ENCODE results near the gene MAS1L. TPM values are rescaled to one million over a fixed set of nuclear protein-coding genes. Genes with fewer than 3 reads are reported as not detected.
"Not testable (repeated sequence)": the region's sequence is repeated elsewhere in the genome, so short reads cannot be mapped to it uniquely, and the experiment has no call there.

The MAS1L gene
- polyA plus RNA-seq, 5 donors = not detected

GRCh38 chr6:29483735-29484134 is 4.0 kb downstream of the MAS1L start:
- no peak for DNase-seq

DNA sequence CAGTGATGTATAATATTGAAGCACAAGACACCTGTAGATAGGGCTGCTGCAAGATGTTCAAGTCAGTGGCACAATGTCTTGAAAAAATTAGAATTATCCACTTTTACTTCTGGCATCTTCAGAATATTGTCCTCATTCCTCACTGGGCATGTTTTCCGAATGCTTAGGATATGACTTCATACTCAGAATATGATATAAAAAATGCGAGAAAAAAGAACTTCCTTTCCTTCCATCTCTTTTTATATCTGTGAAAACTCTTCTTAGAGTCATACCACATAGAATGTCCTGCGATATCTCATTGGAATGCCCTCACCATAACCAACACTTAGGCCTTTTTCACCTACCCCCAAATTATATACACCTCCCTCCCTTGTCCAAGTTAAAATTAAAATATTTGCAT is 4.6 kb downstream of the MAS1L start:
- no peak for DNase-seq

DNA sequence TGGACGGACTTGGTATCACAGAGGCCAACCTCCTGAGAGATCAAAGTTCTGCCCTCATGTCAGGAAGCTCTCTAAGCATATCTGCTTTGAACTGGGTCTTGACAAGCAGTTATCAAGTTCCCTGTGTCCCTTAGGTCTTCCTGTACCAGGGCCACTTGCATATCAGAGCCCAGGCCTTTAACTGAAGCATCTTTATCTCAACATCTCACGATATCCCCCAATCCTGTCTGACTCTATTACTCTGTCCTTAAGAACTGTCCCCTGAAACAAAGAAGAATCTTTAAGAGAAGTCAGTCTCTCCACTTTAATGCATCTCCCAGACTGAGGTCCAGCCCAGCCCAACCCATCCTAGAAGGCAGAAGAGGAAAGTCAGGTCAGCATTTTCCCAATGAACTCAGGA is 8.2 kb downstream of the MAS1L start:
- no peak for DNase-seq

GRCh38 chr6:29478740-29479139 is 9.0 kb downstream of the MAS1L start:
- no peak for DNase-seq

GRCh38 chr6:29477923-29478450 is 9.8 kb downstream of the MAS1L start:
- no peak for DNase-seq

- DNase-seq = no peak
Measured at GRCh38 chr6:29474996-29475395, 12.8 kb downstream of the MAS1L start.

DNA sequence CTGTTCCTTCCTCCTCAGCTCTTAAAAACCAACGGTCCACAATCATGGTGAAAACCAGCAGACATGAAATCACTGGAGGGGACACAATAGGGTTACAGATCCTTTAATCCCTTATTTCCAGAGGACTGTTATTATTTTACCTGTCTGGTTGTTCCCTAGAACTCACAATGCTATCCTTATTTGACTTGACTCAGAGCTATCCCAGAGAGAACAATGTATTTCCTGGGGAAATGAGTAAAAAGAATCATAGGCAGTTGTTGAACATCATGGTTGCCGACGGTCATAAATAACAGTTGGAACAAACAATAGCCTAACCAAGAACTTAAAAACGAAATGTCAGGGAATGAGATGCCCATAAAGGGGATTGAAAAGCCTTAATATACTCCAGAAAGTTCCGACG is 21.5 kb downstream of the MAS1L start:
- no peak for DNase-seq

DNA sequence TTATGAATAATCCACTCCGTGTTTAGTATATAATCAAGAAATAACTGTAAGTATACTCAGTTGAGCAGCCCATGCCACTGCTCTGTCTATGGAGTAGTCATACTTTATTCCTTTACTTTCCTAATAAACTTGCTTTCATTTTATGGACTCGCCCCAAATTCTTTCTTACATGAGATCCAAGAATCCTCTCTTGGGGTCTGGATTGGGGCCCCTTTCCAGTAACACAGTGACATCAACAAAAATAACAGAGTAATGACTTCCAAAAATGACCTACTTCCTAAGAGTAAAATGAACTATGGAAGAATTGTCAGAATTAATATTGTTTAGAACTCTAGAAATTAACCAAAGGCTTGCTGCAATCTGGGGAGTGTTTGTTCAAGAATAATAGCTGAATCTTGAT is 22.0 kb downstream of the MAS1L start:
- DNase-seq = no peak

GRCh38 chr6:29465279-29465678 is 22.5 kb downstream of the MAS1L start:
- no peak for DNase-seq

DNA sequence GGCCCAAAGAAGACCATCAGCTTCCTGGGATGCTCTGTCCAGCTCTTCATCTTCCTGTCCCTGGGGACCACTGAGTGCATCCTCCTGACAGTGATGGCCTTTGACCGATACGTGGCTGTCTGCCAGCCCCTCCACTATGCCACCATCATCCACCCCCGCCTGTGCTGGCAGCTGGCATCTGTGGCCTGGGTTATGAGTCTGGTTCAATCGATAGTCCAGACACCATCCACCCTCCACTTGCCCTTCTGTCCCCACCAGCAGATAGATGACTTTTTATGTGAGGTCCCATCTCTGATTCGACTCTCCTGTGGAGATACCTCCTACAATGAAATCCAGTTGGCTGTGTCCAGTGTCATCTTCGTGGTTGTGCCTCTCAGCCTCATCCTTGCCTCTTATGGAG is 25.7 kb downstream of the MAS1L start:
- no peak for DNase-seq

GRCh38 chr6:29461021-29461814 is 26.5 kb downstream of the MAS1L start:
- DNase-seq = no peak

- DNase-seq = no peak
Measured at GRCh38 chr6:29456971-29457370, 30.8 kb downstream of the MAS1L start, which contains the start of the genes OR11A1 and OR2H1. Gene OR11A1, minus strand, starts transcription at chr6:29457071. Its CDS starts 29,430 bp downstream, at chr6:29427641. Gene OR2H1, plus strand, starts transcription at chr6:29457155. Its CDS starts 4,615 bp downstream, at chr6:29461770.

DNA sequence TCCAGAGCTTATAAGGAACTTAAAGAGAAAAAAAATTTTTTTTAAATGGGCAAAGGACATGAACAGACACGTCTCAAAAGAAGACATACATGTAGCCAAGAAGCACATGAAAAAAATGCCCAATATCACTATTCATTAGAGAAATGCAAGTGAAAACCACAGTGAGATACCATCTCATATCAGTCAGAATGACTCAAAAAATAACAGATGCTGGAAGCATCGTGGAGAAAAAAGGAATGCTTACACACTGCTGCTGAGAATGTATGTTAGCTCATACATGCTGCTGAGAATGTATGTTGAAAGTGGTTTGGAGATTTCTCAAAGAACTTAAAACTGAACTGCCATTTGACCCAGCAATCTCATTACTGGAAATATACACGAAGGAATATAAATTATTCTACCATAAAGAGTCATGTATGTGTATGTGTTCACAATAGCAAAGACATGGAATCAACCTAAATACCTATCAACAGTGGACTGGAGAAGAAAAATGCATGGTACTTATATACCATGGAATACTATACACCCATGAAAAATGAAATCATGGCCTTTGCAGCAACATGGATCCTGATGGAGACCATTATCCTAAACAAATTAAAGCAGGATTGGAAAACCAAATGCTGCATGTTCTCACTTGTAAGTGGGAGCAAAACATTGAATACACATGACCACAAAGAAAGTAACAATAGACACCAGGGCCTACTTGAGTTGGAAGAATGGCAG is 36.1 kb downstream of the MAS1L start:
- DNase-seq = no peak

DNA sequence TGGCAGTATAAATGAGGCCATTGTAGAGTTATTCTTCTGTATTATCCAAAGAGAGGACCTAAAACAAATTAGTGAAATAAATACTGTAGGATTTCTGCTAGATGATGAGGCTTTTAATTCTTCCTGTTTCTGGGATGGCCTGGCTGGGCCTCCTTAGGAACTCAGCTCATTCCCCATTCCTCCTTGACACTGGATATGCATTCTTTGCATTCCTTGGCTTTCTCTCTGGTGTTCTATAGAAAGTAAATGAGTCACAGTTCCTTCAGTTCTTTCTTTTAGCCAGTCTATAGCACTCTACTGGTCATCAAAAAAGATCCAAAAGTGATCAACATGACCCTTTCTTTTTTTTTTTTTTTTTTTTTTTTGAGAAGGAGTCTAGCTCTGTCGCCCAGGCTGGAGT is 40.1 kb downstream of the MAS1L start:
- no peak for DNase-seq

DNA sequence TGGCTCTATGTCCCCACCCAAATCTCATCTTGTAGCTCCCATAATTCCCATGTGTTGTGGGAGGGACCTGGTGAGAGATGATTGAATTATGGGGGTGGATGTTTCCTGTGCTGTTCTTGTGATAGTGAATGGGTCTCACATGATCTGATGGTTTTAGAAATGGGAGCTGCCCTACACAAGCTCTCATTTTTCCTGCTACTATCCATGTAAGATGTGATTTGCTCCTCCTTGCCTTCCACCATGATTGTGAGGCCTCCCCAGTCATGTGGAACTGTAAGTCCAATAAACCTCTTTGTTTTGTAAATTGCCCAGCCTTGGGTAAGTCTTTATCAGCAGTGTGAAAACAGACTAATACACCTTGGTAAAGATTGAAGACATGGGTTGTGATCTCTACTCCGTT is 43.7 kb downstream of the MAS1L start:
- not testable (repeated sequence) for DNase-seq

DNA sequence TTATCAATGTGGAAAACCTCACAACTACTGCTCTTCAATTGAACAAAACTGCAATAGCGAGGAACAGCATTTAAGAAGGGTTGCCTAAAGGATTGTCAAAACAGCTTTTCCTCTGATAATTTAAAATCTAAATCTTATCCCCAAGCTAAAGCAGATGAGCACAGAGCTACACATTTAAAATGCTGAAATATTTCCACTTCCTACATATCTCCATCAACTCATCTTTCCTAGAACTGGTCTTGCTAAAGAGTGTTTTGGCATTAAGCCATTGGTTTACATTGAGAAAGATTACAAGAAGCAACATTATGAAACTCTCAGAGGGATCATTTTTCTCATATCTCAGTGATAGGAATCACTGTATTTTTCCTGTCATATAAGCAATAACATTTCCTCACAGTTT is 45.0 kb downstream of the MAS1L start:
- peak; percentile 1 for DNase-seq

DNA sequence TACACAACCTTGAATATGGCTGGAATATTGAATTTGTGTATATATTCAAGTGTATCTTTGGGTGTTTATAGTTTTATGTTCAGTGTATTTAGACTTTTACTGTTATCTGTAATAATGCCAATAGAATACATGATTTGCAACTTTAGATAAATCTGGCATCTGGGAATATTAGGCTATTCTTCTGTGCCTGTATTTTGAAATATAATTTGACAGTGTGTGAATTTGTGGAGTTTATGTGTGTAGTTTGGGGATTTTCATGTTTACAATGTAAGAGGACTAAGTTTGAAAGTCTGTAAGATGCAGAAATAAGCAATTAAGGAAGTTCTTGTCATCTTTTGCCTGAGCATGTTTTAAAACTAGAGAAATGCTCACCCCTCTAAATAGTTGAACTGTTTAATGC is 48.8 kb downstream of the MAS1L start, which contains the start of gene OR10C1:
TSS of gene OR10C1 (plus strand) at position 301 of the 400 bp plus-strand sequence. CDS start 710 bp downstream, outside the sequence.
- DNase-seq = no peak

GRCh38 chr6:29436730-29437129 is 51.0 kb downstream of the MAS1L start:
- not testable (repeated sequence) for DNase-seq
